Mesenteric fat pad (tissue), 1 donor: ENCODE data around the gene CD7. TPM values are rescaled to one million over a fixed set of nuclear protein-coding genes. Genes with fewer than 3 reads are reported as not detected.

Source experiments
- total RNA-seq: library from RNA; stranded (reverse); fragmentation: NEBNext Ultra II Directional; extraction: Animal tissue kit (Norgen Biotek cat#: 25700); gene quantifications from one replicate; pipeline ENCODE4 v1.2.1, GENCODE V29; 2021
- donor health status: DM: yes; HTN: yes; CAD: no.

The CD7 gene
- total RNA-seq, 1 donor from 2014 or later, result 3.2 TPM

Other genes with a start within 250 kb of the CD7 start
- 1,109 TPM for gene FASN, start 219.4 kb downstream of the CD7 start, total RNA-seq
- gene CCDC57, start 104.8 kb downstream of the CD7 start, total RNA-seq, result 24.7 TPM
- gene SLC16A3, start 88.6 kb downstream of the CD7 start, total RNA-seq, result 65.0 TPM
- gene CSNK1D, start 43.9 kb downstream of the CD7 start, total RNA-seq, result 171 TPM
- gene SECTM1, start 16.2 kb upstream of the CD7 start, total RNA-seq, result 14.6 TPM
- gene TEX19, start 41.6 kb upstream of the CD7 start, total RNA-seq, result not detected
- gene UTS2R, start 54.2 kb upstream of the CD7 start, total RNA-seq, result not detected
- gene HEXD, start 100.7 kb upstream of the CD7 start, total RNA-seq, result 24.1 TPM
- 22.6 TPM for gene OGFOD3, start 101.0 kb upstream of the CD7 start, total RNA-seq
- gene CYBC1, start 133.1 kb upstream of the CD7 start, total RNA-seq, result 84.9 TPM
- gene NARF, start 141.1 kb upstream of the CD7 start, total RNA-seq, result 57.3 TPM
- 65.3 TPM for gene FOXK2, start 202.1 kb upstream of the CD7 start, total RNA-seq